GM12864 (cell line): ENCODE measurements around the gene NDUFAF5.

Source experiments
- DNase-seq: peaks from one replicate; pipeline ENCODE4 v3.0.0-alpha.2; 2011; ENCODE audit warnings: low read depth
- H3K4me3 ChIP-seq: 2 replicates; pipeline ENCODE4 v1.5.1; 2011; ENCODE audit warnings: mild to moderate bottlenecking, low read depth, low read length, control low read depth
- TF ChIP-seq, protein P1 (sequence below): IDR thresholded peaks from 2 replicates; pipeline ENCODE4 v1.5.1; 2011; ENCODE audit warnings: low read depth, mild to moderate bottlenecking, moderate library complexity, low read length, control low read depth, inconsistent platforms; ENCODE audit errors: missing control alignments

NDUFAF5 gene

DNA sequence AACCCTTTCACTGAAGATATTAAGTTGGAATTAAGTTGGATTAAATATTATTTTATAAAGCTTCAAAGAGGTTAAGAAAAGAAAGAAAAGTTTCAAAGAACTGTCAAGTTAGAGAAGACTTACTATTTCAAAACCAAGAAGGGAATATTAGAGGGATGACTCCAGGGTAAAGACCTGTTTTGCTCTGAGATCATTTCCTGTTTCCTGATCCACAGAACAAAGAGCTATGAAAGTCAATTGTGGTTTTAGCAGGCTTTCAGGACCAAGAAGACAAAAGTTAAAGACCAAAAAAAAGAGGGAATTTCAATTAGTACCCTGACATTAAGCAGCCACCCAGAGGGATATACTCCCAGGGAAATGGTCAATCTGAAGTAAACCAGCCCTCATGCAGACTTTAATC, 19.5 kb upstream of the NDUFAF5 start:
- H3K4me3 ChIP-seq = no peak overlapping the region
- no peak for DNase-seq
- TF ChIP-seq, protein P1, sequence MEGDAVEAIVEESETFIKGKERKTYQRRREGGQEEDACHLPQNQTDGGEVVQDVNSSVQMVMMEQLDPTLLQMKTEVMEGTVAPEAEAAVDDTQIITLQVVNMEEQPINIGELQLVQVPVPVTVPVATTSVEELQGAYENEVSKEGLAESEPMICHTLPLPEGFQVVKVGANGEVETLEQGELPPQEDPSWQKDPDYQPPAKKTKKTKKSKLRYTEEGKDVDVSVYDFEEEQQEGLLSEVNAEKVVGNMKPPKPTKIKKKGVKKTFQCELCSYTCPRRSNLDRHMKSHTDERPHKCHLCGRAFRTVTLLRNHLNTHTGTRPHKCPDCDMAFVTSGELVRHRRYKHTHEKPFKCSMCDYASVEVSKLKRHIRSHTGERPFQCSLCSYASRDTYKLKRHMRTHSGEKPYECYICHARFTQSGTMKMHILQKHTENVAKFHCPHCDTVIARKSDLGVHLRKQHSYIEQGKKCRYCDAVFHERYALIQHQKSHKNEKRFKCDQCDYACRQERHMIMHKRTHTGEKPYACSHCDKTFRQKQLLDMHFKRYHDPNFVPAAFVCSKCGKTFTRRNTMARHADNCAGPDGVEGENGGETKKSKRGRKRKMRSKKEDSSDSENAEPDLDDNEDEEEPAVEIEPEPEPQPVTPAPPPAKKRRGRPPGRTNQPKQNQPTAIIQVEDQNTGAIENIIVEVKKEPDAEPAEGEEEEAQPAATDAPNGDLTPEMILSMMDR = no peak

DNA sequence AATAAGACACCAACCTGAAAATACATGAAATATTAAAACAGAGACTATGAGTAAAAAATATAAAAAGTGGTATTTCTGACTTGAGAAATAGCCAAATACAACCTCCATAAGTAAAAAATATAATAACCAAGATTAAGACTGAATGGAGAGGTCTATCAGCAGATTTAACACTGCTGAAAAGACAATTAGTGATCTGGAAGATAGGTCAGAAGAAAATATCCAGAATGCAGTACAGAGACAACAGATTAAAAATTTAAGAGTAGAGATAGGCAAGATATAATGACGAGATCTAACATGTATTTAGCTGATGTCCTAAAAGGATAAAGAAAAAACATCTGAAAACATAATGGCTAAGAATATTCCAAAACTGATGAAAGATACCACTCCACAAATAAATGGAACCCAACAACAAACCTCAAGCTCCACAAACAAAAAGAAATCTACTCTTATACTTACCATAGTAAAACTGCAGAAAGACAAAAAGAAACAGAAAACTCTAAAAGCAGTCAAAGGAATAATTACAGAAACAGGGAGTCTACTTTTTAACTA, 18.9 kb upstream of the NDUFAF5 start:
- no peak for DNase-seq
- TF ChIP-seq, protein P1 = no peak
- H3K4me3 ChIP-seq = no peak overlapping the region

DNA sequence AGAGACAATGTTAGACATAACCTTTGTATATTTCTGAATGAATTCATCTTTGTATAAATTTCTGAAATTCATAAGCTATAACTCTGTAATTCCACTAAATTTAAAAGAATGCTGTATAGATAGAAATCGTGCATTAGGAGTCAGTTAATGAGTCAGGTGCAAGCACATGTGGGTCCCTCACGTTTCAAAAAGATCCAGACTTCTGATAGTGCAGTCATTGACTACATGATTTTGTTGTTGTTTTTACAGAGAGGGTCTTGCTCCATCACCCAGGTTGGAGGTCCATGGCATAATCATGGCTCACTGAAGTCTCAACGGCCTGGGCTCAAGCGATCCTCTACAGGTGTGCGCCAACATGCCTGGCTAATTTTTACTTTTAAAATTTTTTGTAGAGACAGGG, 14.7 kb upstream of the NDUFAF5 start:
- H3K4me3 ChIP-seq = no peak overlapping the region
- TF ChIP-seq, protein P1 = no peak
- DNase-seq = no peak

DNA sequence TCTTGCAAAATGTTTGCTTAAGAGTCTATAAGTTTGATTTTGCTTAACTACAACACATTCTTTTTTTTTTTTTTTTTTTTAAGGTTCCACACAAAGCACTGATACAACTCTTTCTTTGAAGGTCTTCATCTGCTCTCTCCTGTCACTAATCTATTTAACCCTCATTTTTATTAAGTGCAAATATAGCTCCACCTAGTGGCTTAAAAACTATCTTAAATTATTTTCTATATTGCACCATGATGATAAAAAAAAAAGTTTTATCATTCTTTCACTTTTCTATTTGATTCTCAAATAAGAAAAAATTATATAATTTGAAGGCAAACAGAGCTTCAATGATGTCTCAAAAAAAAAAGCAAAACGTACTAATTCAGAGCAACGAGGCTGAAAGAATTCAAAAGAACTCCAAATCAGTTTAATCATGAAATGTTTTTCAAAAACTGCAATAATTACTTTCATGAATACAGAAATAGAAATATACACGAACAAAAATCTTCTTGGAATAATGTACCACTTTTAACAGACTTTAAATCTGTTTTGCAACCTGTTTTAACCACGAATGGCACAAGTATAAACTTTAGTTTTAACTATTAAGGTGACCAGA, 12.9 kb upstream of the NDUFAF5 start:
- no peak for DNase-seq

DNA sequence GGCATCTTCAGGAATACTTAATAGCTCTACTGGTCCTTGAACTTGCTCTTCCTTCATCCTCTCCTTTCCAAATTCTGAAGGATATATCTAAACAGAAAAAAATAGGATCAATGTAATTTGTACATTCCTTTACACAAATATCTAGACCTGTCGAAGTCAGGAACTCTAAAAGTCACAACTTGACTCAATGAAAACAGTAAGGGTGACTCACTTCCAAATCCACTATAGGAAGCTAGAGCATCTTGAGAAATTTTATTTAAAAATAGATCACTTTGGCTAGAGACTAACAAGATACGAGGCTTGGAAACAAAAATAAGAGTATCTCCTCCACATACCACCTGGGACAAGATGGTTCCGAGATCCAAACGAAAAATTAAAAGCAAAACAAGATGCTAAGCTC, 12.3 kb upstream of the NDUFAF5 start:
- no peak overlapping the region for H3K4me3 ChIP-seq
- no peak for DNase-seq
- TF ChIP-seq, protein P1 = no peak

More for the DNA sequence above, 12.9 kb upstream of the NDUFAF5 start:
- no peak overlapping the region for H3K4me3 ChIP-seq
- TF ChIP-seq, protein P1 = peak; percentile 25

DNA sequence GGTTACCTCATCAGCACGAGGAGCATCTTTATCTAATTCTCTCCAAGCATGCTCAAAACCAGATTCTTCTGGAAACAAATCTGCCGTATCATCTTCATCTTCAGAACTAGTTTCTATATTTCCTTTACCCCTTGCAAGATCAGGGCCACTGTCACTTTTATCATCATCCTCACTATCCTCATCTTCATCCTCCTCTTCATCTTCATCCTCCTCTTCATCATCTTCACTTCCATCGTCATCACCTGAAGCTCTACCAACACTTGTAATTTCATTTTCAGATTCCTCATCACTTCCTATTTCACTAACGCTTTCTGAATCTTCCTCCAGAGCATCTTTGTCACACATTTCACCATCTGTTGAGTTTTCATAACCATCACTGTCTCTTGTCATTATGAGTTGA, 9.0 kb upstream of the NDUFAF5 start:
- no peak overlapping the region for H3K4me3 ChIP-seq
- TF ChIP-seq, protein P1 = no peak
- no peak for DNase-seq

DNA sequence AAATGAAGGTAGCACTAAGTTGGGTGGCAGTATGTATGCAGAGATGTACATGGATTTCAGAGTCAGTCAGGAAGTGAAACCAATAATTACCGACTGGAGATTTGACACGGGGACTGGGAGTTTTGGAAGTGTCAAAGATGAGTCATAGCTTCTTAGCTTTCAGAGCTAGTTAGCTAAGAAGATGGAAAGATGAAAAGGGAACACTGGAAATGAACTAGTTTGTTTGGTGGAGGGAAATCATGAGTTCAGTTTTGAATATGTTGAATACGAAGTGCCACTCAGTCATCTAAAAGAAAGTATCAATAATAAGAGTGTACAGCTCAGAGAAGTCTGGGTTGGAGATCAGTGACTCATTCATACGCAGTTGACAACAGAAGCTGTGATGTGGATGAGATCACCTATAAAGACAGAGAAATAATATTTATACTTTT, 7.6 kb upstream of the NDUFAF5 start:
- TF ChIP-seq, protein P1 = no peak
- H3K4me3 ChIP-seq = no peak overlapping the region
- no peak for DNase-seq
